Glomerular visceral epithelial cell (primary cell): Measurements from ENCODE around the gene PLCD3.
A peak's percentile ranks its signal among the peaks of the same experiment; 100 is the strongest.

ENCODE experiments used
- DNase-seq: peaks from one replicate; pipeline ENCODE4 v3.0.0-alpha.2; 2016; ENCODE audit errors: extremely low spot score

The PLCD3 gene

GRCh38 chr17:45149669-45150664 lies 17.7 kb upstream of the PLCD3 start:
- DNase-seq, result peak; percentile 65

- peak; percentile 89 for DNase-seq
Measured at GRCh38 chr17:45149037-45149668, 16.8 kb upstream of the PLCD3 start.

DNA sequence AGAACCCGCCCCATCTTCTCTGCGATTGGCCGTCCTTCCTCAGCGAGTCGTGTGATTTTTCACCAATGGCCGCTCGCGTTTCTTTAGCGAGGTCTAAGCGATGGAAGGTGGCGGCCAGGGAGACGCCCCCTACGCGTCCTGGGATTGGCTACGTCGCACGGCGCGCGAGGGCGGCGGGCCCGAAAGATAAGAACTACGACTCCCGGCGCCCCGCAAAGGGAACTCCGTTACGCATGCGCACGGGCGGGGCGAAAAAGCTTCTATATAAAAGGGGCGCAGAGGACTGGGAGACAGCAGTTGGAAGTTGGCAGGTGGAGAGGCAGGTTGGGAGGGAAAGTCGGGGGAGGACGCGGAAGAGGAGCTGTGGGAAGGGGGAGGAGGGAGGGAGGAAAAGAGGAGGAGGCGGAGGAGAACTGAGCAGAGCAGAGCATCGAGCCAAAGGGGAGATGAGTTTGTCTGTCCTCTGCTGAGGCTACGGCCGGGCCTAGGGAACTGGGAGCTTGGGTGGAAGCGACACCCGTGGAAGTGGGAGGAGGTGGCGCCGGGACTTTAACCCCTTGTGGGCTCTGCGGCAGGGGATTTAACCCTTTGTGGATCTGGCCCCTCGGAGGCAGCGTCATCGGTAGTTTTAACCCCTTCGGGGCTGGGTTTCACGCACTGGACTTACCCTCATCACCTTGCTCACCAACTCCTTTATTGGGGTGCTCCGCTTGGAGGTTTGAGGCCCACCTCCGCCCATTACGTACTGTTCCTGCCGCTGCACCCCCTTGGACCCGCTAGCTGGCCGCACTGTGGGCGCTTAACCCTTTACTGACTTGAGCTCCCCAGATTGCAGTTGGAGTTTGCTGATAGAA lies 16.1 kb upstream of the PLCD3 start, which contains the start of gene HEXIM1:
HEXIM1 (plus strand) TSS at position 293 of the 854 bp plus-strand sequence. CDS start 716 bp downstream, outside the sequence.
- peak; percentile 100 for DNase-seq

GRCh38 chr17:45147581-45148182 lies 15.4 kb upstream of the PLCD3 start:
- peak; percentile 91 for DNase-seq

DNA sequence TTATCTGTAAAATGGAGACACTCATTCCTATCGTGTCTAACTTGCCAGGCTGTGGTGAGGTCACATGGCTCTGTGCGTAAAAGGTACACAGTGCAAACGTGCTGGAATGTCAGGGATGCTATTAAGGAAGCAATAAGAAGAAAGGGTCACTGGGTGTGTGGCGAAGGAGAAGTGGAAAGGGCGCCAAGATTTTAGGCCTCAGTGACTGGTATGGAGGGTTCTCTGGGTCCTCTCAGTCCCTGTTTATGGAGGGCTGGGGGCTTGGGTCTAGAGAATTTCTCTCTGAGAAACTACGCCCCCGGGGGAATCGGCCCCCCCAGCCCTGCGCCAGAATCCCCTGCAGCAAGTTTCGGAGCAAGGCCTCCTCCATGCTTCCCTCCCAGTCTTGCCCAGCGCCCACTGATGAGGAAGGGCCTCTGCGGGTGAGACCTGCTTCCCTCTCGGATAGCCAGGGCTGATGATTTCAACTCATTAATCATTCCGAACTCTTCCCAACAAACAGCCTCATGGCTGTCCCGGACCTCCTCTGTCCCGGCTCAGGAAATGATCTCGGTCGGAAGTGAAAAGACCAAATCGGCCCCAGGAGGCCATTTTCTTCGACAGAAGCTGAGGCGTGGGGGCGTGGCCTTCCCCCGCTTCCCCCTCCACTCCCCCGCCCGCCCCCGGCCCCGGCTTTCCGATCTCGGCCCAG lies 14.7 kb upstream of the PLCD3 start:
- peak; percentile 81 for DNase-seq

DNA sequence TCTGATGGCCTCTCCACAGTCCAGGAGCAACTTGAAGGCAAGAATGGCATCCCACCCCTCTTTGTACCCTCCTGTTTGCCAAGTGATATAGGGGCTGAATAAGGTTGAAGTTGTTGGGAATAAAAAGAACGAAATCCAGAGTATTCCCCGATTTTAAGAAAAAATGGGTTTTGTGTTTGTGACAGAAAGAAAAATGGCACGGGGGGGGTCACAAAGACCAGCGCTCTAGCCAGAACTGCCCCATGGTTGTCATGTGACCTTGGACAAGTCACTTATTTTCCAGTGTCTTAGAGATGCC lies 14.2 kb upstream of the PLCD3 start:
- DNase-seq, result no peak

DNA sequence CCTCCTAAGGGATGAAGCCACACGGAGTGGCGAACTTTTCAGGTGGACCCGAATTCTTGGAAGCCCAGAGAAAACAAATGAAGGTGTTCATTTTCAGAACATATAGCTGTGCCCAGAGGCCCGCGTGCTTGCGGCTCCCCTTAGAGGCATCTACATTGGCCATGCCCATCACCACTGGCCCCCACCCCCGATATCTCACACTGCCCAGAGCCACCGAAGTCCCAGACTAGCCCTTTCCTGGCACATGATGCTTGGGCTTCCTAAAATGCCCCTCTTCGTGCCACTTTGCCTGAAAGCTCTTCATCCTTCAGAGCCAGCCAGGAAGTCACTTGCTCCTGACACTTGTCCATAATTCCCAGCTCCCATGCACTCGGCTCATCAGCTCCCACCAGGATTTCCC lies 13.9 kb upstream of the PLCD3 start:
- DNase-seq, result no peak

DNA sequence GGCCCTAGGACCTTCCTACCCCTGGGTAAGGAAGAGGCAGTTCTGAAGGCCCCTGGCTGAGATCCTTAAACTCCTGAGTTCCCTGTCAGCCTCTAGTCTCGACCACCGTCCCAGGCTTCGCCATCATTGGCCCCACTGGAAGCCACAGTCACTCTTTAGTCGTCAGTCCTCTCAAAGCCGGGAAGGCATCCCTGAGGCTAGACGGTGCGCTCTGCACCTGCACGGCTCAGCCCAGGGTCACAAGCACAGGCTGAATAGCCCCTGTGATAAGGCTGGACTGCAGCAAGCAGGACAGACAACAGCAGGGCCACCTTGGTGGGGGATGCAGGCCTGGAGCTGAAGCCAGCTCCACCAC lies 12.7 kb upstream of the PLCD3 start:
- no peak for DNase-seq

GRCh38 chr17:45144199-45145034 lies 12.1 kb upstream of the PLCD3 start:
- no peak for DNase-seq

- no peak for DNase-seq
Measured at GRCh38 chr17:45143767-45144198, 11.5 kb upstream of the PLCD3 start.

DNA sequence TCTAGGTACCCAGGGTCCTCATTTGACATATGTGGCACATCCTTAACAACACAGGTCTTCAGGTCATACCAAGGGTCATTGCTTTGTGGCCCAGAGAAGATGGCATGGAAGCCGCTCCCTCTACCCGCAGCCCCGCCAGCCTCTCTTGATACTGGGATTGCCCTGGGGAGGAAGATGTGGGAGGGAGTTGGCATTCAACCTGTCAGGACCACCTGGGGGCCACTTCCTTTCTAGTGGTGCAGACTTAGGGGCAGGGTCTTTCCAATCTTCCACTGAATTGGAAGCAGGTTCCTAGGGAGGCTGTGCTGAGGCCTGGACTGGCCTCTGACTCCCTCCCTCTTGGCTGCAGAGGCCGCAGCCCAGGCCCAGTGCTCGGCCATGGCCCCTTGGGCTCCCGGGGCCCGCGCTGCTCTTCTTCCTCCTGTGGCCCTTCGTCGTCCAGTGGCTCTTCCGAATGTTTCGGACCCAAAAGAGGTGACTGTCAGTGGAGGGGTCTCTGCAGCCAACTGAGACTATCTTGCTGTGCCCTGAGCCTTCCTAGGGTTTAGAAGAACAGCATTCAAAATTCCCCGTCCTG lies 10.9 kb upstream of the PLCD3 start:
- DNase-seq, result no peak

- no peak for DNase-seq
Measured at GRCh38 chr17:45139533-45139920, 7.2 kb upstream of the PLCD3 start.

DNA sequence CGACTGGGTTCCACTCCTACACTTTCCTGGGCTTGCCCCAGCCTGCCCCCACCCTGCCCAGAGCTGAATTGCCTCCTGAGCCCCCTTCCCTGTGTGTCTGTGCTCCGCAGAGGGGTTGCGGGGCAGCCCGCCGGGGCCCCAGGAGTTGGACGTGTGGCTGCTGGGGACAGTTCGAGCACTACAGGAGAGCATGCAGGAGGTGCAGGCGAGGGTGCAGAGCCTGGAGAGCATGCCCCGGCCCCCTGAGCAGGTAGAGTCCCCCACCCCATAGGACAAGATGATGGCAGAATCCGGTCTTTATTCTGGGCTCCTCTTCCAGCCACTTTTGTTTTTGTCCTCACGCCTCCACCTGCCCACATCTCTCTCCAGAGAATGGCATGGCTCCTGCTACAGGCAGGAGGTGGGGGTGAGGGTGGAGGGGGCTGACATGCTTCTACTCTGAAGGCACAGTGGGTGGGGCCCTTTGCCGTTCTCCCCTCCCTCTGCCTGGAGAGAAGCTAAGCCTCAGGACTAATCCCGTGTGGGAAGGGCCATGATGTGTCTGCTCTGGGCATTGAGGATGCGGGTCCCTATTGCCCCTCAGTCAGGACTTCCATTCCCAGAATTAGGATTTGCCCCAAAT lies 6.7 kb upstream of the PLCD3 start:
- no peak for DNase-seq

DNA sequence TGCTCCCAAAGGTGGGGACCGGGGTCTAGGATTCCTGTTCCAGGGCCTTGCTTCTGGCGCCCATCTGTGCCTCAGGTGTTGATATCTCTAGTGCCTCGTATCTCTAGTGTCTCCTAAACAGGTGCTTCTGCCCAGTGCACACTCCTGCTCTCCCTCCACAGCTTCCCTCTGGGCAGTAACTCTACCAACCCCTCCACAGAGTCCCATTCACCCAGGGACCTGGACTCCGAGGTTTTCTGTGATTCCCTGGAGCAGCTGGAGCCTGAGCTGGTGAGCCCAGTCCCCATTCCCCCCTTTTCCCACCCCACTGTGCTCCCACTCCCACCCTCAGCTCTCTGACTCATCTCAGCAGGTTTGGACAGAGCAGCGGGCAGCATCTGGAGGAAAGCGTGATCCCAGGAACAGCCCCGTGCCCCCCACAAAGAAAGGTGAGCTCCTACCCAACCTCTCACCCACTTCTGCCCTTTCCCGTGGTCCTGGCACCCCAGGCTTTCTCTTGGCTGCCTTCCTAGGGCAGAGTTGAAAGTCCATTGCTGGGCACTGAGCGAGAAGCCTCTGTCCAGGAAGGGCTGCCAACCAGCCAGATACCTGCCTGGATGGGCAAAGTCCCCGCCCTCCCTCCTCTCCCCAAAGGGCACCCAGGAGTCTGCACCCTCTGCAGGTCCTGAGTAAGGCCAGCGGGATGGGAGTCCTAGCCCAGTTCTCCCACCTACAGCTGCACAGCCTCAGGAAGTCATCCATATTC lies 5.4 kb upstream of the PLCD3 start:
- no peak for DNase-seq

DNA sequence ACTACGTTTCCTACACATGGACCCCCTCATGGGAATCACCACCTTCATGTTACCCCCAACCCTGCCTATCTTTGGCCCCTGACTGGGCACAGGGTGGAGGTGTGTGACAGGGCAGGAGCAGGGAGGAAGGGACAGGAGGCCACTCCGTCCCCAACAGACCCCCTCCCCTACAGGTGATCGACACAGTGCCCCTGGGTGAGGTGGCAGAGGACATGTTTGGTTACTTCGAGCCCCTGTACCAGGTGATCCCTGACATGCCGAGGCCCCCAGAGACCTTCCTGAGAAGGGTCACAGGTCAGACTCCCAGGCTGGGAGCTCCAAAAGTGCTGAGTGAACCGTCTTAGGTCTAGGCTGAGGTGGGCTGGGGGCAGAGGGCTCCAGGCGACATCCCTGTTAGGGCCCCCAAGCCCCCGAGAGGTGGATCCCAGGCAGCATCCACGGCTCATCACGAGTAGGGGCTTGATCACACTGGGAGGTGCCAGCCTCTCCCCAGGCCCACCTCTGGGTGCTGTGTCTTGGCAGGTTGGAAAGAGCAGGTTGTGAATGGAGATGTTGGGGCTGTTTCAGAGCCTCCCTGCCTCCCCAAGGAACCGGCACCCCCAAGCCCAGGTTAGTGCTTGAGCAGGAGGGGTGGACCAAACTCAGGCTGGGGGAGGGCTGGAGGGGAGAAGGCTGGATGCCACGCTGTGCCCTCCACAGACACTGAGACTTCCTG lies 4.7 kb upstream of the PLCD3 start:
- no peak for DNase-seq

DNA sequence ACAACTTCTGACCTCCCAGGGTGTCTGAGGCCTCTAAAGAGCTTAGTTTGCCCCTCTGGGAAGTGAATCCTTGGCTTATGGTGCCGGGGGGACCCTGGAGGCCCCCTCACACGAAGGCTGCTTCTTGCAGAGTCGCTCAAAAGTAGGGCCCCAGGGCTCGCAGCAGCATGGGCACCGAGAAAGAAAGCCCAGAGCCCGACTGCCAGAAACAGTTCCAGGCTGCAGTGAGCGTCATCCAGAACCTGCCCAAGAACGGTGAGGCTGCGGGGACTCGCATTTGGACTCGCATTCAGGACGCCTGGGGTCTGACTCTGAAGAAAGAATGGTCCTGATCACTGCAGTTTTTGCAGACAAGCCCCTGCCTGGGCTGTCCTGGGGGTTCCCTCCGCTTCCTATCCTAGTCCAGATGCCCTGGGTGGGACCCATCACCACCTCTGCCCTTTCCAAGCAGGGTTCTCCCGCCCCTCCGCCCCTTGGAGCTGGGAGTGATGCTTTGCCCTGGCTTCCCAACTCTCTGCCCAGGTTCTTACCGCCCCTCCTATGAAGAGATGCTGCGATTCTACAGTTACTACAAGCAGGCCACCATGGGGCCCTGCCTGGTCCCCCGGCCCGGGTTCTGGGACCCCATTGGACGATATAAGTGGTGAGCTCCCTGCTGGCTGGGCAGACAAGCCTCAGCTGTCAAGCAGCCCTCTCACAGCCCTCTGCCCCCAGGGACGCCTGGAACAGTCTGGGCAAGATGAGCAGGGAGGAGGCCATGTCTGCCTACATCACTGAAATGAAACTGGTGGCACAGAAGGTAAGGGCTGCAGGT lies 3.9 kb upstream of the PLCD3 start:
- no peak for DNase-seq
